HG02759 (cell line): ENCODE results near the gene ANTXRL.

Experiments used
- ATAC-seq: cut with Tn5 transposase; IDR thresholded peaks from one replicate; pipeline ENCODE4 v1.9.1; 2021; ENCODE audit warnings: mild to moderate bottlenecking, moderate library complexity; ENCODE audit not compliant: unreplicated experiment

ANTXRL gene

DNA sequence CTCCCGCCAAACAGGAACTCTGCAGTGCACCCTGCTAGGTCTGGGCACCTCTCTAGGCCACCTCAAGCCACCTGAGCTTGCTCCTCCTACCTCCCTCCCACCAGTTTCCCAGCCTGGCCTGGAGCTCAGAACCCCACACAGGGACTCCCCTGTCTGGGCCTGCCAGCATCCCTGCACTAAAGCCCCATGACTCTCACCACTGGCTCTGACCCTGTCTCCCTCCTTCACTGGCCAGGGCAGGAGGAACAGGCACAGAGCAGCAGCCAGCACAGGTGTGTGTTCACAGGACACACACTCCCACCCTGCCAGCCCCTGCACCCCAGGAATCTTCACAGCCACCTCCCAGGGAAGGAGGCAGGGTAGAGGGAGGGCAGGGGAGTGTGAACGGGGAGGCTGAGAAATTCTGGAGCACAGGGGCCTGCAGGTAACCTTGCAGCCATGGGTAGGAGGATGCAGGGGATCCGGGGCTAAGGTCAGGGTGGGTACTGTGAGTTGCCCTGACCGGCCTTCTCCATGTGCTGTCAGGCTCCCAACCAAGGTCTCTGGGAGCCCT is 13.9 kb upstream of the ANTXRL start:
- no peak for ATAC-seq

DNA sequence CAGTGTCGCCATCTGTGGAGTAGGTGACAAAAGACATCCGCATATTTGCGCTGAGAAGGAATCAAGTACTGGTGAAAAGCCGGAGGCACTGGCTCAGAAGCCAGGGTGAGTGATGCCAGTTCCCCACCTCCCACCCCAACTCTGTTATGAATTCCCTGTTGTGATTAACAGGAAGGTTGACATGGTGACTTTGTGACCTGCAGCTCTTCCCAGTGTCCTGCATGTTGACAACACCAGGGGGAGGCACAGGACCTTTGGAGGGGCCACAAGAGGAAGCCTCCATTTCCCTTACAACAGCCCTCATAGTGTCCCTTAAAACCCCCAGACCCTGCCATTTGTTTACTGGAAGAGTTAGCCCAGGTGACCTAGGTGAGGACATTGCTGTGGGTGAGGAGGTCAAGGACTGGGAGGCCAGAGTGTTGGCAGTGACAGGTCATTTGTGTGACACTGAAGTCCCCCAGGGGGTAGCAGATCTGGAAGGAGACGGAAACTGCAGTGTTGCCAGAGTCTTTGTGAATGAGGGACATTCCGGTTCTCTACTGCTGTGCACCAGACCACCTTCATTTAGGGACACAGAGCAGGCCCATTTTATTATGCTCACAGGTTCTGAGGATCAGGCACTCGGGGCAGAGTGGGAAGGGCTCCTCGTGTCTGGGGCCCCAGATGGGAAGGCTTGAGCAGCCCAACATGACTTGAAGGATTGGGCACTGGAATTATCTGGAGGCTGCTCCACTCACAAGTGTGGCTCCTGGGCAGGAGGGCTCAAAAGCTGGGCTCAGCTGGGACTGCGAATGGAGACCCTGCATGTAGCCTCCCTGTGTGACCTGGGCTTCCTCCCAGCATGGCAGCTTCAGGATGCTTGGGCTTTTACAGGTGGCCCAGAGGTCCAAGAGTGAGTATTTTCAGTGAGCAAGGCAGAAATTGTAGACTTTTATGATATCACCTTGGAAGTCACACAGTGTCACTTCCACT is 13.0 kb upstream of the ANTXRL start:
- no peak for ATAC-seq

DNA sequence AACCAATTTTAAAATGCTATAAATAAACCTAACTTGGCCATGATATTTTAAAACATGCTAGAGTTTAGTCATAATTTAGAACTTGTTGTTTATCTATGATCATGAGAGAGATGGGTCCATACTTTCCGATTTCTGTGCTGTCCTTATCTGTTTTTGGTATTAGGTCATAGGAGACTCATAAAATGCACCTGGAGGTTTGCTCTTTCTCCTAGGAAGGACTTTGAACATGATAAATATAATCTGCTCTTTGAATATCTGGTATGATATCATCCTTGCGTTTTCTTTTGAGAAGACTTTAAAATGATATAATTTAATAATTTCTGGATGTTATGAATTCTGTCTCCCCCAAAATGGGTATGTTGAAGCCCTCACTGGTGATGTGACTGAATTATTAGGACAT is 9.0 kb upstream of the ANTXRL start:
- no peak for ATAC-seq

DNA sequence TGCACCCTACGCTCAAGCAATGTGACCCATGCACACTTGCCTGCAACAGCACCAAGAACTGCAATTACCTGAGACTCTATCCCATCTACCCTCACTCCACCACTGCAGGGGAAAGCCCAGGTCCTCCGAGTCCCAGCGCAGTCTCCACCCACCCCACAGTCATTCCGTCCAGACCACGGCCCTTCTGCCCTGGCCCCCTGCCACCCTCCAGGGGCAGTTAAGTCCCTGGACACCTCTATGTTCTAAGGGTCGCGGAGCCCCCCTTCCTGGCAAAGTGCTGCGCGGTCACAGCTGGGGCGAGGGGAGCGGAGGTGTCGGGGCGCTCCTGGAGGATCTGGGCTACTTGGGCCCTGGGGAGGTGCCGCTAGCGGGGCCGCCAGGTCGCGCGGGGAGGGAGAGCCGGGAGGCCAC is 4.4 kb upstream of the ANTXRL start:
- peak; percentile 0 for ATAC-seq

DNA sequence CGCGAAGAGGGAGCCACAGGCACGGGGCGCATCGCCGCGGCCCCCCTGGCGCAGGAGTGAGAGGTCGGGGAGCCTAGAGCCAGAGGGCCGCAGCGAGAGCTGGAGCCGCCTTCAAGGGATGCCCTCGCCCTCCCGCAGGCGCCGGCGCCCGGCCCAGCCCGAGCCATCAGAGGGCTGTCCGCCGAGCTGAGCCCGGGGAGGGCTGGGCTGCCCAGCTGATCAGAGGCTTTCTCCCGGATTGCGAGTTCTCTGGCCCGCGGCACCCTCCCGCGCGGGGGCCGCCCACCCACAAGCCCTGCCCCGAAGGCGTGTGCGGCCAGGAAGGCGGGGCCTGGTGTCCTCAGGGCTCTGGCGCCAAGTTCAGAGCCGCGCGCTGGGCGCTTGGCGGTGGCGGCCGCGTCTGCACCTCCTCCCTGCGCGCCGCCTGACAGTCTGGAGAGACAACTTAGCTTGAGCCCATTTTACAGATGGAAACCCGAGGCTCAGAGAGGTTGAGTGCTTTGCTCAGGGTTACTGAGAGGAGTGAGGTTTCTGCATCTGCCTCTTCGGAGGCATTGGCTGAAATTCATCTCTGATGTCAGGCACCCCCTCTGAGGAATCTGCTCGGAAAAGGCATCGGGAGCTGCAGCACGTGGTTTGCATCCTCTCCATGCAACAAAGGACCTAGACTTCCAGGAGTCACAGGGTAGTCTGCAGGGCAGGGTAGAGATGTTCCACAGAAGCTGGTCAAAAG is 3.8 kb upstream of the ANTXRL start:
- peak; percentile 60 for ATAC-seq

DNA sequence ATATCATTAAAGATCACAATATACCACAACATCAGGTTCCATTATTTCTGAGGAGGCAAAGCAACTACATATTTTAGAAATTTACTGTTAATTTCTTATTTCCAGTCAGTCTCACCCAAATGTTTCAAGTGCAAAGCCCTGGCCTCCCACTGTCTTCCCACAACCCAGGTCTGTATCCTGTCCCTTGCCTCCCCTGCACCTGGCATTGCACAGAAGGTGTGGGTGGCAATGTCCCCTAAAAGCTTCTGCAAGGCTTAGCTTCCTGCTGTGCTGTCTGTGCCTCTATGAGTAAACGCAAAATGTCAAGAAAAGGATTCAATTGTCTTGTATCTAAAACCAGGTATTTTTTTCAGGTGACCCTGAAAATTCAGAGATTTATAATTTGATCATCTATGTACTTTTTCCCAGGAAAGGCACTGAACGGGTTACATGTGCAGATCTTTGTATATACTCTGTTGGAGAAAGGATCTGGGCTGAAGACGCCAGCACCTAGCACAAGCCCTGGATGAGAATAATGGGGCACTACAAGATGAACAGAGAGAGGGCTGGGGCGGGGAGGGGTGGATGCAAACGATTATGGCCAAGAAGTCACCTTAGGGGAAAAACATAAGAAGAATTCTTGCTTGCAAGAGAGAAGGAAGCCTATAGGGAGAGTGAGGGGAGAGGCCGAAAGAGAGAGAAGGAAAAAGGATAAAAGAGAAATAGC is 3.1 kb upstream of the ANTXRL start:
- no peak for ATAC-seq

DNA sequence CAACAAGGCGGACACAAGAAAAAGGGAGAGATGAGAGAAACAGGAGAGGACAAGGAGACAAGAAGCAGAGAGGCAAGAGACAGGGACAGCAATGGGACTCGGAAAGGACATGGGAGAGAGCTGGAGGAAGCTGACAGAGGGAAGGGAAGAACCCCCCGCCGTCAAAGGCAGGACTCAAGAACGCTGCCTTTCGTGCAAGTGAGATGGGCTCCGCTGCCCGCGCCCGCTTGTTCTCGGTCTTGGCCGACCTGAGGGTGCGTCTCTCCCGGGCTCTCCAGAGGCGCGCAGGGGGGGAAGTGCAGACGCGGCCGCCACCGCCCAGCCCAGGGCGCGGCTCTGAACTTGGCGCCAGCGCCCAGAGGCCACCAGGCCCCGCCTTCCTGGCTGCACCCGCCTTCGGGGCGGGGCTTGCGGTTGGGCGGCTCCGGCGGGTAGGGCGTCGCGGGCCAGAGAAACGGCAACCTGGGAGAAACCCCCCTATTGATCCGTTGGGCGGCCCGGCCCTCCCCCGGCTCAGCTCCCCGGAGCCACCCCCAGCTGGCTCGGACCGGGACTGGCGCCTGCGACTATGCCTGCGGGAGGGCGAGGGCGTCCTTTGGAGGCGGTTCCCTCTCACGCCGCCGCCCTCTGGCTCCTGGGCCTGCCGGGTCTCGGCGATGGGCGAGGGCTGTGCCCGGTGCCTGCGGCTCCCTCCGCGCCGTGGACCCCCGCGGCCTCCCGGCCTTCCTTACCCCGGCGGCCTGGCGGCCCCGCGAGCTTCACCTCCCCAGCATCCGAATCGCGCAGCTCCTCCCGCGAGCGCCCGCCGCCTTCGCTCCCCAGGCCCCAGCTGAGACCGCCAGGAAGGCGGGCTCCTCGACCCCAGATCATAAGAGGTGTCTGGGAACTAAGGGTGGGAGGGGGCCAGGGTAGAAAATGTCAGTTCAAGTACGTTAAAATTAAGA is 2.2 kb upstream of the ANTXRL start:
- peak; percentile 90 for ATAC-seq

DNA sequence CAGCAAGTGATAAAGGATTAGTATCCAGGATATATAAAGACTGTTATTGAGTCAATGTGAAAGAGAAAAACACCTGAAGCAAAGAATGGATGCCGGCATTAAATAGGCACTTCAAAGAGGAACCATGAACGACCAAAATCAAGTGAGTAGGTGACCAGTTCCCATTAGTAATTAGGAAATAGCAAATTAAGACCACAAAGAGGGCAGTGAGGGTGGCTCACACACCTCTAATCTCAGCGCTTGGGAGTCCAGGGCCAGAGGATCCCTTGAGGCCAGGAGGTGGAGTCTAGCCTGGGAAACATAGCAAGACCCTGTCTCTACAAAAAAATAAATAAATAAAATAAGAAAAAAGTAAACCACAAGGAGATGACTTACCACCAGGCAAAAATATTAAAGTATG is 1.5 kb upstream of the ANTXRL start:
- no peak for ATAC-seq

DNA sequence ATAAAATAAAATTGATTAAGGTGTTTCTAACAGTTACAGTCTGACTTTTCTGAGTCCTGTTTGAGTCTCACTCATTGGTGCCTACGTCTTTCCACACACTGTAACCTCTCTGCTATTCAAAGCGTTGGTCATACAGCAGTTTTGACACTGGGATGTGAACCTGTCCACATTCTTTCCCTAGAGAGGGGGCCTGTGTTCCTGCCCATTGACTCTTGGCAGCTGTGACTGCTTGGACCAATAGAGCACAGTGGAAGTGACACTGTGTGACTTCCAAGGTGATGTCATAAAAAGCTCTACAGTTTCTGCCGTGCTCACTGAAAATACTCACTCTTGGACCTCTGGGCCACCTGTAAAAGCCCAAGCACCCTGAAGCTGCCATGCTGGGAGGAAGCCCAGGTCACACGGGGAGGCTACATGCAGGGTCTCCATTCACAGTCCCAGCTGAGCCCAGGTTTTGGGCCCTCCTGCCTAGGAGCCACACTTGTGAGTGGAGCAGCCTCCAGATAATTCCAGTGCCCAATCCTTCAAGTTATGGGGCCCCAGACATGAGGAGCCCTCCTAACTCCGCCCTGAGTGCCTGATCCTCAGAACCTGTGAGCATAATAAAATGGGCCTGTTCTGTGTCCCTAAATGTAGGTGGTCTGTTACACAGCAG is 704 bp upstream of the ANTXRL start:
- no peak for ATAC-seq

DNA sequence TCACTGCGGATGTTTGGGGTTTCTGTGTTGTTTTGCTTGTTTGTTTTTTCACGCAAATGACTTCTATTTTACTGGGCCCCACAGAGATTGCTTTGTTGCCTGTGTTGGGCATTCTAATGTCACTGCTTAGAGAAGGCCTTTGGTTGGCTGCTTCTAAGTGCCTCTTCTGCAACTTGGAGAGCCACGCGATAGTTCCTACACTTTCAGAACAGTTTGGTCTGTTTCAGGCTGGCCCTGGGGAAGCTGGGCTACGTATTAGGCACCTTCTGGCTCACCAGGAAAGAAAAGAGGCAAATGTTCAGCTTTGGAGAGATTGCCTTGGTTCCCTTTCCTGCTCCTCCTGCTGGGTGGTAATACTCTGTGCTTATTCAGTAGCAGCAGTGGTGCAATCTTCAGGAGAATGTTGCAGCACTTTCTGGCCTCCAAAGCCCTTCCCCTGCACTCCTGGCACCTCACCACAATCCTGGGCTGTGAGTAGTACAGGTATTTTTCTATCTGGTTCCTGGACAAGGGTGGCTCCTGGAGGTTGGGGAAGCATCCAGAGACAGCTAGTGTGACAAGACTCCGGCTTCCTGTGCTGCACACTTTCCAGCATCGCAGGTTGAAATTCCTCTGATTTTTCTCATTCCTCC is 1.2 kb downstream of the ANTXRL start:
- ATAC-seq = no peak

DNA sequence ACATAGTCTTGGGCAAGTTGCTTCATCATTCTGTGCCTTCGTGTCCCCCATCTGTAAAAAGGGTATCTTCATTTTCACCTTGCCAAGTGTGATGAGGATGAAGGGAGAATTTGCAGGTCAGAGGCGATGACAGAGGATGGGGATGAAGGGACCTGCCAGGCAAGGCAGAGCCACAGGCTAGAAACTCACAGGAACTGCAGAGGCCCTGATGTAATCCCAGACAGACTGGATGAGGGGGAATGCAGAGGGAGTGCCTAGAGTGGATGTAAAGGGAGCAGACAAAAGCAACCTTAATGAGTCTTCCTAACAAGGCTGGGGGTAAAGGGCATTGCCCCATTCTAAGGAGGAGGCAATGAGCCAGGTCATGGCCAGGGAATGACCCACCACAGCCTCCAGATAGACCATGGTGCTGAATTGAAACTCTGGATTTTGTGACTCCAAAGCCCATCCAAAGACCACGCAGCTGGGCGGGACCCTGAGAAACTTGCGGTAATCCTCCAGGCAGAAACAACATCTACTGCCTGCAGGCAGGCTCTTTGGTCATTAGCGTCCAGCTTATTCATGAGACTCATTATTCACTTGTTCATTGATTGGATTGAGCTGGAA is 1.9 kb downstream of the ANTXRL start:
- no peak for ATAC-seq

DNA sequence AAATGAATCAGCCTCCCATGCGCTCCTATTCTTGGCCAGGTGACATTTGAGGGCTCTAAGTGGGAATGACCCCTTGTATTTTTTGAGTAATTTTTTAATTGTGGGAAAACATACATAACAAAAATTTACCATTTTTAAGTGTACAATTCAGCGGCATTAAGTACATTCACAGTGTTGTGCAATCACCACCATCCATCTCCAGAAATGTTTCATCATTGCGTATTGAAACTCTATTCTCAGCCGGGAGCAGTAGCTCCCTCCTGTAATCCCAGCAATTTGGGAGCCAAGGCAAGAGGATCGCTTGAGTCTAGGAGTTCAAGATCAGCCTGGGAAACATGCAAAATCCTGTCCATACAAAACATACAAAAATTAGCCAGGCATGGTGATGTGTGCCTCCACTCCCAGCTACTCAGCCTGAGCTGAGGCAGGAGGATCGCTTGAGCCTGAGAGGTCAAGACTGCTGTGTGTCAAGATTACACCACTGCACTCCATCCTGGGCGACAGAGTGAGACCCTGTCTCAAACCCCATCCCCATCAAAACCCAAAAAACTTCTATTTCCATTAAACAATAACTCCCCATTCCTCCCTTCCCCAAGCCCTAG is 2.5 kb downstream of the ANTXRL start:
- ATAC-seq = no peak

DNA sequence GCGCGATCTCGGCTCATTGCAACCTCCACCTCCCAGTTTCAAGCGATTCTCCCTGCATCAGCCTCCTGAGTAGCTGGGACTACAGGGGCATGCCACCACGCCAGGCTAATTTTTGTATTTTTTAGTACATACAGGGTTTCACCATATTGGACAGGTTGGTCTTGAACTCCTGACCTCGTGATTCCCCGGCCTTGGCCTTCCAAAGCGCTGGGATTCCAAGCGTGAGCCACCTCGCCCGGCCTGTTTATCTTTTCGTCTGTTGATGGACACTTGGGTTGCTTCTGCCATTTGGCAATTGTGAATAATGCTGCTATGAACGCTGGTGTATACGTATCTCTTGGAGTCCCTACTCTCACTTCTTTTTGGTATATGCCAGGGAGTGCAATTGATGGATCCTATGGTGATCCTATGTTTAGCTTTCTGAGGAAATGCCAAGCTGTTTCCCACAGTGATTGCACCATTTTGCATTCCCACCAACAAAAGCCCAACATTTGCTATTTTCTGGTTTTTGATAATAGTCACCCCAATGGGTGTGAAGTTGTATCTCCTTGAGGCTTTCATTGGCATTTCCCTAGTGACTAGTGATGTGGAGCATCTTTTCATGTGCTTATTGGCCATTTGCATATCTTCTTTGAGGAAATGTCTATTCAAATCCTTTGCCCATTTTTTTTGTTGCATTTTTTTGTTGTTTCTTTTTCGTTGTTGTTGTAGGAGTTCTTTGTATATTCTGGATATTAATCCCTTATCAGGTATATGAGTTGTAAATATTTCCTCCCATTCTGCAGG is 3.5 kb downstream of the ANTXRL start:
- ATAC-seq = no peak

DNA sequence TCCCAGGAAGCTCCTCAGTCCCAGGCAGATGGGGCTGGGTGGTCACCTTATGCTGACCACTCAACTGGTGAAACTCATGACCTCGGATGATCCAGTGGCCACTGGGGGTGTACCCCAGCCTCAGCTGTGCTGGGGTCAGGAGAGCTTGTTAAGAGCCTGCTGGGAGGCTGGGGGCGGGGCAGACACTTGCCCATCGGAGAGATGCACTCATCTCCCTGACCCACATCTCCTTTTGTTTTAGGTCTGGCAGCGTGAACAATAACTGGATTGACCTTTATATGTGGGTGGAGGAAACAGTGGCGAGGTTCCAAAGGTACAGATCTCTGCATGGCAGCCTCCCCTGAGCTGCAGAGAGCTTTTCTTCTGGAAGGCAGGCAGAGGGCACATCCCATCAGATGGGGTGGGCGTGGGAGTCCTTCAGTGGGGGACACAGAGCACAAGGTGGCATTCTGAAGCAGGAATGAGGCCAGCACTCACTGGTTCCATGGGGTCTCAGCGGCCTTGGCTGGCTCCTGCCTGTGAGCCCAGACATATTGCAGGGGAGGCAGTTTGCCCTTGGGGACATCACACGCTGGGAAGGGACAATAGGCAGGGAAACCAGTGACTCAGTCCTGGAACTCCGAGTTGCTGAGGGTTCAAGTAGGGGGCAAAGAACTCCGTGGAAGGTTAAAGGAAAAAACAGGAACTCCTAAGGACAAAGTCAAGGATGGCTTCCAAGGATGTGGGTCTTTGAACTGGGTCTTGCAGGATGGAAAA is 5.2 kb downstream of the ANTXRL start:
- no peak for ATAC-seq

DNA sequence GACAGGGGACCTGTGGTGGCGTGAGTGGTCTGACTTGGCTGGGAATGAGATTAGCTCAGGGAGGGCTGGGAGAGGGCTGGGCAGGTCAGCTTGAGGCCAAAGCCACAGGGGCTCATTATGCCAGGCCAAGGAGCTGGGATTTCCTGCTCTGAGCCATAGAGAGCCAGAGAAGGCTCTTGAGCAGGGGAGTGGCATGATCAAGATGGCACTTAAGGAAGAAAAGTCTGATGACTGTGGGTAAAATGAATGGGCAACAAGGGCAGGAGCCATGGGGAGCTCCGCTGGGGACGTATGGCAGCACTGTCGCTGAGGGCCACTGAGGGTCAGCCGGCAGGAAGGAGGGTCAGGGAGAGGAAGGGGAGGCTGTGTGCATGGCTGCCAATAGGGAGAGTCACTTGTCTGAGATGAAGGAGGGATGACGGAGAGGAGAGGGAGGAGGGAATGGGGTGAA is 5.8 kb downstream of the ANTXRL start:
- ATAC-seq = no peak

DNA sequence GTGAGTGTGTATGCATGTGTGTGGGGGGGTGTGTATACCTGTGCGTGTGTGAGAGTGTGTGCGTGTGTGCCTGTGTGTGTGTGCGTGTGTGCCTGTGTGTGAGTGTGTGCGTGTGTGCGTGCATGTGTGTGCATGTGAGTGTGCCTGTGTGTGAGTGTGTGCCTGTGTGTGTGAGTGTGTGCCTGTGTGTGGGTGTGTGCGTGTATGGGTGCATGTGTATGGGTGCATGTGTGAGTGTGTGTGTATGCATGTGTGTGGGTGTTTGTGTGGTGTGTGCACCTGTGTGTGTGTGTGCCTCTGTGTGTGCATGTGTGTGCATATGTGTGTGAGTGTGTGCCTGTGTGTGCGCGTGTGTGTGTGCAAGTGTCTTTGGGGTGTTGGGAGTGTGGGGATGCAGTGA is 6.4 kb downstream of the ANTXRL start:
- no peak for ATAC-seq
